ENCODE measurements around the gene CPED1. TPM values are rescaled to one million over a fixed set of nuclear protein-coding genes. Genes with fewer than 3 reads are reported as not detected.
A peak's percentile ranks its signal among the peaks of the same experiment; 100 is the strongest.

Gene CPED1
- total and polyA plus RNA-seq, 4 experiments from 2014 or later, result 0.32 TPM; not detected in 3

GRCh38 chr7:121080257-121080912, 91.9 kb downstream of the CPED1 start:
- POLR2A ChIA-PET (ENCODE audit: partially characterized antibody), result interaction anchor here (1.4 kb wide), 1 partner anchor 92 kb away, joined by 8 read pairs; the partner anchor contains the start of gene CPED1
- intact Hi-C loops (cut with micrococcal nuclease), result no loop called here
- CTCF ChIA-PET (ENCODE audit: partially characterized antibody), result interaction anchor here (1.2 to 5.8 kb wide), 5 partner anchors 17 to 285 kb away, joined by 4 to 101 read pairs (median 5); partner anchors contain the start of gene CPED1
- Mint-ChIP-seq H3K27me3 (peaks cover 14 to 15% of the 10 kb centered on the region in 2 donors), H3K4me1 (no peaks in the 10 kb centered on the region), H3K27ac (no peak overlapping the region), H3K36me3 (no peaks in the 10 kb centered on the region), H3K9me3 (no peaks in the 10 kb centered on the region), H3K4me3 (no peak overlapping the region)
- no peaks in the 10 kb centered on the region for H3K9me3 ChIP-seq (ENCODE audit: control insufficient read depth in 1 of 2, low read length in 2 of 2)
- H3K4me3 ChIP-seq (ENCODE audit: low read length in 2 of 2), result no peak overlapping the region
- no peaks in the 10 kb centered on the region for H3K36me3 ChIP-seq (ENCODE audit: insufficient read depth, low read length)
- H3K27me3 ChIP-seq (ENCODE audit: insufficient read depth, low read length), result no peaks in the 10 kb centered on the region
- H3K27ac ChIP-seq (ENCODE audit: low read depth, low read length), result no peak overlapping the region
- DNase-seq, result no peak
- no peaks in the 10 kb centered on the region for H3K4me1 ChIP-seq (ENCODE audit: insufficient read depth, low read length)

GRCh38 chr7:121080913-121081326, 92.4 kb downstream of the CPED1 start:
- POLR2A ChIA-PET (ENCODE audit: partially characterized antibody), result interaction anchor here (1.4 kb wide), 1 partner anchor 93 kb away, joined by 8 read pairs; the partner anchor contains the start of gene CPED1
- no peak for DNase-seq
- H3K4me1 ChIP-seq (ENCODE audit: insufficient read depth, low read length), result no peaks in the 10 kb centered on the region
- no peak overlapping the region for H3K4me3 Mint-ChIP-seq
- peaks cover 14 to 15% of the 10 kb centered on the region in 2 donors for H3K27me3 Mint-ChIP-seq
- H3K9me3 ChIP-seq (ENCODE audit: control insufficient read depth in 1 of 2, low read length in 2 of 2), result no peaks in the 10 kb centered on the region
- CTCF ChIA-PET (ENCODE audit: partially characterized antibody), result interaction anchor here (1.0 to 5.8 kb wide), 9 partner anchors 10 to 286 kb away, joined by 4 to 101 read pairs (median 7); partner anchors contain the start of gene CPED1
- no peak overlapping the region for H3K4me3 ChIP-seq (ENCODE audit: low read length in 2 of 2)
- H3K9me3 Mint-ChIP-seq, result no peaks in the 10 kb centered on the region
- H3K27ac ChIP-seq (ENCODE audit: low read depth, low read length), result no peak overlapping the region
- no peak overlapping the region for H3K27ac Mint-ChIP-seq
- intact Hi-C loops (cut with micrococcal nuclease), result loop anchor here (1.0 kb wide), 3 partner anchors 94 to 289 kb away; no protein-coding TSS in a partner anchor
- no peaks in the 10 kb centered on the region for H3K36me3 Mint-ChIP-seq
- H3K4me1 Mint-ChIP-seq, result no peaks in the 10 kb centered on the region
- no peaks in the 10 kb centered on the region for H3K27me3 ChIP-seq (ENCODE audit: insufficient read depth, low read length)
- H3K36me3 ChIP-seq (ENCODE audit: insufficient read depth, low read length), result no peaks in the 10 kb centered on the region

- no peaks in the 10 kb centered on the region for H3K9me3 ChIP-seq (ENCODE audit: control insufficient read depth in 1 of 2, low read length in 2 of 2)
- no peaks in the 10 kb centered on the region for H3K36me3 ChIP-seq (ENCODE audit: insufficient read depth, low read length)
- H3K4me3 ChIP-seq (ENCODE audit: low read length in 2 of 2), result no peak overlapping the region
- Mint-ChIP-seq H3K27ac (no peak overlapping the region), H3K4me1 (no peaks in the 10 kb centered on the region), H3K9me3 (no peaks in the 10 kb centered on the region), H3K27me3 (peaks cover 12 to 14% of the 10 kb centered on the region in 2 donors), H3K36me3 (no peaks in the 10 kb centered on the region), H3K4me3 (no peak overlapping the region)
- ChIA-PET POLR2A (ENCODE audit: partially characterized antibody) (interaction anchor here (1.4 kb wide), 1 partner anchor 93 kb away, joined by 8 read pairs; the partner anchor contains the start of gene CPED1), CTCF (ENCODE audit: partially characterized antibody) (interaction anchor here (1.0 to 5.8 kb wide), 11 partner anchors 9 to 286 kb away, joined by 3 to 101 read pairs (median 5); partner anchors contain the start of gene CPED1)
- DNase-seq, result peak in 4 of 5 donors; percentile 39 to 51 (median 44)
- H3K27ac ChIP-seq (ENCODE audit: low read depth, low read length), result no peak overlapping the region
- intact Hi-C loops (cut with micrococcal nuclease), result loop anchor here (1.0 kb wide), 3 partner anchors 94 to 289 kb away; no protein-coding TSS in a partner anchor
- H3K4me1 ChIP-seq (ENCODE audit: insufficient read depth, low read length), result no peaks in the 10 kb centered on the region
- H3K27me3 ChIP-seq (ENCODE audit: insufficient read depth, low read length), result no peaks in the 10 kb centered on the region
Observed at GRCh38 chr7:121081327-121081936, 92.9 kb downstream of the CPED1 start.

- H3K27ac ChIP-seq (ENCODE audit: low read depth, low read length), result no peak overlapping the region
- POLR2A ChIA-PET (ENCODE audit: partially characterized antibody), result no interaction called here
- no peak overlapping the region for H3K27ac Mint-ChIP-seq
- no peaks in the 10 kb centered on the region for H3K36me3 Mint-ChIP-seq
- no peaks in the 10 kb centered on the region for H3K4me1 ChIP-seq (ENCODE audit: insufficient read depth, low read length)
- H3K4me3 Mint-ChIP-seq, result no peak overlapping the region
- H3K27me3 Mint-ChIP-seq, result peaks cover 10% of the 10 kb centered on the region in 2 donors
- H3K9me3 ChIP-seq (ENCODE audit: control insufficient read depth in 1 of 2, low read length in 2 of 2), result no peaks in the 10 kb centered on the region
- no peaks in the 10 kb centered on the region for H3K4me1 Mint-ChIP-seq
- H3K9me3 Mint-ChIP-seq, result no peaks in the 10 kb centered on the region
- CTCF ChIA-PET (ENCODE audit: partially characterized antibody), result interaction anchor here (0.8 to 5.8 kb wide), 11 partner anchors 8 to 275 kb away, joined by 3 to 101 read pairs (median 4); partner anchors contain the start of gene CPED1
- intact Hi-C loops (cut with micrococcal nuclease), result no loop called here
- no peaks in the 10 kb centered on the region for H3K27me3 ChIP-seq (ENCODE audit: insufficient read depth, low read length)
- H3K36me3 ChIP-seq (ENCODE audit: insufficient read depth, low read length), result no peaks in the 10 kb centered on the region
- H3K4me3 ChIP-seq (ENCODE audit: low read length in 2 of 2), result no peak overlapping the region
- no peak for DNase-seq
Observed at GRCh38 chr7:121082400-121083101, 94.0 kb downstream of the CPED1 start.

- Mint-ChIP-seq H3K27me3 (peaks cover 10% of the 10 kb centered on the region in 2 donors), H3K9me3 (no peaks in the 10 kb centered on the region), H3K36me3 (no peaks in the 10 kb centered on the region), H3K4me3 (no peak overlapping the region), H3K27ac (no peak overlapping the region), H3K4me1 (no peaks in the 10 kb centered on the region)
- Histone ChIP-seq H3K36me3 (ENCODE audit: insufficient read depth, low read length) (no peaks in the 10 kb centered on the region), H3K4me1 (ENCODE audit: insufficient read depth, low read length) (no peaks in the 10 kb centered on the region), H3K27ac (ENCODE audit: low read depth, low read length) (no peak overlapping the region), H3K27me3 (ENCODE audit: insufficient read depth, low read length) (no peaks in the 10 kb centered on the region), H3K4me3 (ENCODE audit: low read length in 2 of 2) (no peak overlapping the region), H3K9me3 (ENCODE audit: control insufficient read depth in 1 of 2, low read length in 2 of 2) (no peaks in the 10 kb centered on the region)
- POLR2A ChIA-PET (ENCODE audit: partially characterized antibody), result no interaction called here
- intact Hi-C loops (cut with micrococcal nuclease), result no loop called here
- CTCF ChIA-PET (ENCODE audit: partially characterized antibody), result interaction anchor here (0.8 to 5.8 kb wide), 7 partner anchors 8 to 274 kb away, joined by 3 to 101 read pairs (median 4); partner anchors contain the start of gene CPED1
- no peak for DNase-seq
Observed at GRCh38 chr7:121083138-121083789, 94.8 kb downstream of the CPED1 start.

- H3K4me1 ChIP-seq (ENCODE audit: insufficient read depth, low read length), result no peaks in the 10 kb centered on the region
- Mint-ChIP-seq H3K27ac (no peak overlapping the region), H3K4me1 (no peaks in the 10 kb centered on the region), H3K4me3 (no peak overlapping the region), H3K36me3 (no peaks in the 10 kb centered on the region), H3K9me3 (no peaks in the 10 kb centered on the region), H3K27me3 (peaks cover 8 to 9% of the 10 kb centered on the region in 2 donors)
- no peaks in the 10 kb centered on the region for H3K27me3 ChIP-seq (ENCODE audit: insufficient read depth, low read length)
- no peaks in the 10 kb centered on the region for H3K9me3 ChIP-seq (ENCODE audit: control insufficient read depth in 1 of 2, low read length in 2 of 2)
- H3K36me3 ChIP-seq (ENCODE audit: insufficient read depth, low read length), result no peaks in the 10 kb centered on the region
- ChIA-PET CTCF (ENCODE audit: partially characterized antibody) (interaction anchor here (1.1 to 5.8 kb wide), 2 partner anchors 95 to 99 kb away, joined by 3 to 101 read pairs; partner anchors contain the start of gene CPED1), POLR2A (ENCODE audit: partially characterized antibody) (no interaction called here)
- no peak overlapping the region for H3K4me3 ChIP-seq (ENCODE audit: low read length in 2 of 2)
- no peak for DNase-seq
- no peak overlapping the region for H3K27ac ChIP-seq (ENCODE audit: low read depth, low read length)
- intact Hi-C loops (cut with micrococcal nuclease), result no loop called here
Observed at GRCh38 chr7:121083790-121084251, 95.3 kb downstream of the CPED1 start.
